ENCODE results near the gene FUOM. TPM values are rescaled to one million over a fixed set of nuclear protein-coding genes. Genes with fewer than 3 reads are reported as not detected.

FUOM gene
- total and polyA plus RNA-seq, 7 donors = 3.0 to 9.1 (median 5.4) TPM

DNA sequence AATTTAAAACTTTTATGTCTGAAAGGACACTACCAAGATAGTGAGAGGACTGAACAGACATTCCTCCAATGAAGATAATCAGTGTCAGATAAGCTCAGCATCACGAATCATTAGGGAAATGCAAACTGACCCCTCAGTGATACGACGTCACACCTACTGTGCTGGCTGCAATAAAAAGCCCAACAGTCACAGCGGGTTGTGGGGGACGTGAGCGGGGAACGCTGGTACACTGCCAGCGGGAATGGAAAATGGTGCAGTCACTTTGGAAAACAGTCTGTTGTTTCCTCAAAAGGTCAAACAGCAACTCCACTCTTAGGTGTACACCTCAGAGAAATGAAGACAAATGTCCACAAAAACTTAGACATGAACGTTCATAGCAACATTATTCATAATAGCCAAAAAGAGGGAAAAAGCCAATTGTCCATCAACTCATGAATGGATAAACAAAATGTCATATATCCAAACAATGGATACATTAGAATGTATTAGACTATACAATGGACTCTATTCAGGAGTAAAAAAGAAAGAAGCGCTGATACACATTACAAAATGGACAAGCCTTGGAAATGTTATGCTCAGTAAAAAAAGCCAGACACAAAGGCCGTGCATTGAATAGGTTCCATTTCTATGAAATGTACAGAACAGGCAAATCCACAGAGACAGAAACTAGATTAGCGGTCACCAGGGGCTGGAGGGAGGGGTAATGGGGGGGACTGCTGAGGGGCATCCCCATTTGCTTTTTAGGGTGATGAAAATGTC, 17.7 kb upstream of the FUOM start:
- WGBS, 3 donors = 82 to 84% (median 83%) methylated on average over 12 of the region's 12 CpGs

DNA sequence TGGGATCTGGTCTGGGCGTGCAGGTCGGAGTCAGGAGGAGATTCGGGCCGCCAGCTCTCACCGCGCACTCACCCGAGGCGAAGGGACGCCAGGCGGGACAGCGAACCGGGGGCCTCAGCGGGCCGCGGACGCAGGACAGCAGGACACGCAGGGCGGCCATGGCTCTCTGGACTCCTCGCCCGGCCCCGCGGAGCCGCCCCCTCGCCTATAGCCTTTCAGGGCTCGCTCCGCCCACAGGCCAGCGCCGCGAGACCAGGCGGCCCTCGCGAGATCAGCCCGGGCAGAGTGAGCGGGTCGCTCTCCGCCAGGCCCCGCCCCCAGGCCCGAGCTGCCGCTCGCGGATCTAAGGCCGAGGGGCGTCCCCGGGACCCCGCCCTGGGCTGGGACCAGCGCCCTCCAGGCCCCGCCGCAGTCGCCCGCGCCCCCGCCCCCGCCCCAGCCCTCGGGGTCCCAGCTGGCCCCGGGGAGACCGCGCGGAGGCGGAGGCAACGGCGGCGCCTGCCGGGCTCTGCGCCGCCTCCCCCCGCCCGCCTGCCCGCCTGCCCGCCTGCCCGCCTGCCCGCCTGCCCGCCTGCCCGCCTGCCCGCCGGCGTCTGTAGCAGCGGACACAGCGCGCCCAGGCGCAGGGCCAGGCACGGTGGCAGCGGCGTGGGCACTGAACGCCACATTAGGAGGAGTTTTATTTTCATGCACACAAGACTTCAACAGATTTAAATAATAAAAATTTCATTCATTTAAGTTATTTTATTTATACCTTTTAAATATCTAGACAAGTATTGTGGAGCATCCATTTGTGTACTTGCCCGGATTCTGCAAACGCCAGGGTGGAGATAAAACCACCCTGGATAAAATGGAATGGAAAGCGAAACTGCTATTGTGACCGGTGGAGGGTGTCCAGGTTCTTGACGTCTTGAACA, 15.6 kb upstream of the FUOM start, which contains the start of gene ECHS1:
ECHS1 (minus strand) TSS at position 181 of the 917 bp plus-strand sequence; CDS start at position 160, 21 bp downstream.
- peak; percentile 99 to 100 (median 99) for ATAC-seq
- peaks cover 0 to 24% of the 10 kb centered on the region in 2 donors for H3K36me3 ChIP-seq (ENCODE audit: insufficient read depth in 1 of 2, low read depth in 1 of 2)
- 1% methylated on average over 44 to 89 of the region's 89 CpGs for WGBS, 3 donors
- peak within 1 kb of the TSS; percentile 75 for H3K4me3 ChIP-seq
- intact Hi-C loops (cut with DNase I) = loop anchor here in 1 of 2 donors (5.0 kb wide), 1 partner anchor 61 kb away; no protein-coding TSS in a partner anchor
- peak; percentile 97 to 98 for DNase-seq
- H3K27me3 ChIP-seq (ENCODE audit: insufficient read depth in 3 of 3, low read length in 2 of 3) = no peaks in the 10 kb centered on the region
- H3K9me3 ChIP-seq = no peaks in the 10 kb centered on the region
- TF ChIP-seq, protein P1, sequence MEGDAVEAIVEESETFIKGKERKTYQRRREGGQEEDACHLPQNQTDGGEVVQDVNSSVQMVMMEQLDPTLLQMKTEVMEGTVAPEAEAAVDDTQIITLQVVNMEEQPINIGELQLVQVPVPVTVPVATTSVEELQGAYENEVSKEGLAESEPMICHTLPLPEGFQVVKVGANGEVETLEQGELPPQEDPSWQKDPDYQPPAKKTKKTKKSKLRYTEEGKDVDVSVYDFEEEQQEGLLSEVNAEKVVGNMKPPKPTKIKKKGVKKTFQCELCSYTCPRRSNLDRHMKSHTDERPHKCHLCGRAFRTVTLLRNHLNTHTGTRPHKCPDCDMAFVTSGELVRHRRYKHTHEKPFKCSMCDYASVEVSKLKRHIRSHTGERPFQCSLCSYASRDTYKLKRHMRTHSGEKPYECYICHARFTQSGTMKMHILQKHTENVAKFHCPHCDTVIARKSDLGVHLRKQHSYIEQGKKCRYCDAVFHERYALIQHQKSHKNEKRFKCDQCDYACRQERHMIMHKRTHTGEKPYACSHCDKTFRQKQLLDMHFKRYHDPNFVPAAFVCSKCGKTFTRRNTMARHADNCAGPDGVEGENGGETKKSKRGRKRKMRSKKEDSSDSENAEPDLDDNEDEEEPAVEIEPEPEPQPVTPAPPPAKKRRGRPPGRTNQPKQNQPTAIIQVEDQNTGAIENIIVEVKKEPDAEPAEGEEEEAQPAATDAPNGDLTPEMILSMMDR (IDR thresholded peaks at IDR 0.05) = no peak
- H3K27ac ChIP-seq = peak within 1 kb of the TSS; percentile 90
- peaks cover 11% of the 10 kb centered on the region for H3K4me1 ChIP-seq

More for the DNA sequence above, 17.7 kb upstream of the FUOM start:
- ATAC-seq = no peak
- no peak overlapping the region for H3K4me3 ChIP-seq
- no peak overlapping the region for H3K27ac ChIP-seq
- no peaks in the 10 kb centered on the region for H3K9me3 ChIP-seq
- intact Hi-C loops (cut with DNase I) = no loop called here
- no peaks in the 10 kb centered on the region for H3K27me3 ChIP-seq (ENCODE audit: insufficient read depth in 3 of 3, low read length in 2 of 3)
- H3K36me3 ChIP-seq (ENCODE audit: insufficient read depth in 1 of 2, low read depth in 1 of 2) = peaks cover 0 to 3% of the 10 kb centered on the region in 2 donors
- DNase-seq = no peak
- TF ChIP-seq, protein P1 (IDR thresholded peaks at IDR 0.05) = no peak
- H3K4me1 ChIP-seq = peaks cover 18% of the 10 kb centered on the region

DNA sequence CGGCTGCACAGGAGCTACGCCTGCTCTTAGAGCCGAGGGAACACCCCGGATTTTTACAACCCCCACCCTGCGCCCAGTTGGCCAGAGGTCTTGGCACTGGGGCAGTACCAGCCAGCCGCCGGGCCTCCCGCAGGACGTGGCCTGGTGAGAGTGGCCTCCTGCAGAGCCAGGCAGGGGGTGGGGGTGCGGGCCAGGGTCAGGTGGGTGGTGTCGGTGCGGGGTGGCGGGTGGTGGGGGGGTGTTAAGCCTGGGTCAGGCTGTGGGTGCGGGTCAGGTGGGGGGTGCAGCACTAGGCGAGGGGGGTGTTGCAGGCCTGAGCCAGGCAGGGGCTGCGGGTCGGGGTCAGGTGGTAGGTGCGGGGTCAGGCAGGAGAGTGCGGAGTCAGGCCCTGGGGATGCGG, 14.7 kb upstream of the FUOM start:
- ATAC-seq (peak in 1 of 4 donors; percentile 5), DNase-seq (no peak)
- TF ChIP-seq, protein P1 (IDR thresholded peaks at IDR 0.05) = no peak
- Histone ChIP-seq H3K4me3 (peak overlapping the region; percentile 75), H3K27ac (no peak overlapping the region), H3K36me3 (ENCODE audit: insufficient read depth in 1 of 2, low read depth in 1 of 2) (peaks cover 0 to 30% of the 10 kb centered on the region in 2 donors), H3K27me3 (ENCODE audit: insufficient read depth in 3 of 3, low read length in 2 of 3) (no peaks in the 10 kb centered on the region), H3K9me3 (no peaks in the 10 kb centered on the region), H3K4me1 (peaks cover 11% of the 10 kb centered on the region)
- intact Hi-C loops (cut with DNase I) = loop anchor here in 1 of 2 donors (5.0 kb wide), 1 partner anchor 60 kb away; no protein-coding TSS in a partner anchor
- 21 to 30% (median 24%) methylated on average over 19 to 20 of the region's 20 CpGs for WGBS, 3 donors

DNA sequence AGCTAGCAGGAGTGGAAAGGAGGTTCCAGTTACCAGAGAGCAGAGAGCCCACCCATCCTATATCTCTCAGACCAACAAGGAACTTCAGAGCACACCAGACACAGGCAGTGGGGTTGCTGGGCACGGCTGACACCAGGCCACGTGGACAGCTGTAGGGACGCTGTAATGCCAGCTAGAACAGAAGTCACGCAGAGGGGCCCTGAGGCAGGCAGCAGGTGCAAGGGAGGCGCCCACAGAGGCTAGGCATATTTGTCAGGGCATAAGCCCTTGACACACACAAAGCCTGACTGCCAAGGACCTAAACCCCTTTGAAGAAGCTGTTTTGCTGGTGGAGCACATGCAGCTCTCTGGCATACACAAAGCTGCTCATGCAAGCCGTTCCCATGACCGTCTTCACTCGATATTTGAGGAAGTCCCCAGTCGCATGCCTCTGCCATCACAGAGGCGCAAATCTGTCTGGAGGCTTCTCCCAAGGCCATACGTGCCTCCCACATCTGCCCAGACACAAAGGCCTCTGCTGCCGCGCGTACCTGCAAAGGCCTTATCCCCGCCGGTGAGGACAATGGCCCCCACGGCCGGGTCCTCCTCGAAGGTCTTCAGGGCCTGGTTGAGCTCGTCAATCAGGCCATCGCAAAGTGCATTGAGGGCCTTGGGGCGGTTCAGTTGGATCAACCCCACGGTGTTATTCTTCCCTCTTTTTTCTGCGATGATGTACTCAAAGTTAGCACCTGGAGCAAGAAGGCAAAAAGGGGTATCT, 12.4 kb upstream of the FUOM start:
- intact Hi-C loops (cut with DNase I) = loop anchor here in 1 of 2 donors (5.0 kb wide), 1 partner anchor 58 kb away; no protein-coding TSS in a partner anchor
- Histone ChIP-seq H3K27ac (no peak overlapping the region), H3K4me3 (no peak overlapping the region), H3K4me1 (peaks cover 11% of the 10 kb centered on the region), H3K36me3 (ENCODE audit: insufficient read depth in 1 of 2, low read depth in 1 of 2) (peaks cover 0 to 50% of the 10 kb centered on the region in 2 donors), H3K9me3 (no peaks in the 10 kb centered on the region), H3K27me3 (ENCODE audit: insufficient read depth in 3 of 3, low read length in 2 of 3) (no peaks in the 10 kb centered on the region)
- no peak for DNase-seq
- 71 to 81% (median 73%) methylated on average over 24 of the region's 24 CpGs for WGBS, 3 donors
- TF ChIP-seq, protein P1 (IDR thresholded peaks at IDR 0.05) = no peak
- no peak for ATAC-seq
